A673 (cell line): Measurements from ENCODE around the gene CALCR. TPM values are rescaled to one million over a fixed set of nuclear protein-coding genes. Genes with fewer than 3 reads are reported as not detected.

Source experiments
- BruUV-seq: library from RNA; stranded (reverse); fragments of 400-500 nt; replicated peaks from 2 replicates; lab custom pipeline; 2021; lab: Mats Ljungman, UMichigan
- CTCF ChIA-PET: fragments of 300-600 bp; sonication (Branson Sonifier 250); formaldehyde crosslinking; loops from one replicate; lab custom pipeline; 2022; ENCODE audit warnings: antibody characterized with exemption; lab: Charles Lee
- POLR2A ChIA-PET: fragments of 300-600 bp; sonication (Branson Sonifier 250); formaldehyde crosslinking; loops from one replicate; lab custom pipeline; 2022; ENCODE audit warnings: antibody characterized with exemption; ENCODE audit not compliant: low non-redundant PET; lab: Charles Lee
- DNase-seq: peaks from one replicate; pipeline ENCODE4 v3.0.0-alpha.2; 2015; ENCODE audit warnings: low spot score
- H3K27ac ChIP-seq: fragments of 200-600 bp; sonication (generic); 2 replicates; pipeline ENCODE4 v1.5.1; 2016; ENCODE audit warnings: mixed run types, low read depth, mild to moderate bottlenecking, mixed read lengths, antibody characterized with exemption, low read length; ENCODE audit not compliant: poor library complexity, severe bottlenecking
- H3K27me3 ChIP-seq: fragments of 200-600 bp; sonication (generic); replicated peaks from 2 replicates; pipeline ENCODE4 v1.6.1; 2017; ENCODE audit warnings: mixed run types, low read depth, mild to moderate bottlenecking, mixed read lengths, antibody characterized with exemption, low read length; ENCODE audit not compliant: insufficient read depth, poor library complexity
- H3K36me3 ChIP-seq: fragments of 200-600 bp; sonication (generic); 2 replicates; pipeline ENCODE4 v1.6.1; 2016; ENCODE audit warnings: mixed run types, mild to moderate bottlenecking, mixed read lengths, antibody characterized with exemption, low read length; ENCODE audit not compliant: insufficient read depth, poor library complexity, severe bottlenecking
- H3K4me1 ChIP-seq: fragments of 200-600 bp; sonication (generic); 2 replicates; pipeline ENCODE4 v1.6.1; 2017; ENCODE audit warnings: mixed run types, mild to moderate bottlenecking, mixed read lengths, antibody characterized with exemption, low read length; ENCODE audit not compliant: insufficient read depth, poor library complexity, severe bottlenecking
- H3K4me3 ChIP-seq: fragments of 200-600 bp; sonication (generic); 2 replicates; pipeline ENCODE4 v1.5.1; 2016; ENCODE audit warnings: low read depth, mixed run types, mild to moderate bottlenecking, mixed read lengths, low read length; ENCODE audit not compliant: poor library complexity, severe bottlenecking
- H3K9me3 ChIP-seq: fragments of 200-600 bp; sonication (generic); 2 replicates; pipeline ENCODE4 v1.6.1; 2016; ENCODE audit warnings: mixed run types, low read depth, mild to moderate bottlenecking, mixed read lengths, antibody characterized with exemption, low read length; ENCODE audit not compliant: poor library complexity, severe bottlenecking
- EZH2 ChIP-seq: fragments of 200-600 bp; sonication (generic); IDR thresholded peaks from 2 replicates; pipeline ENCODE4 v1.6.1; 2017; ENCODE audit warnings: borderline replicate concordance, low read depth, mild to moderate bottlenecking, mixed read lengths, antibody characterized with exemption, low read length; ENCODE audit not compliant: poor library complexity, severe bottlenecking
- intact Hi-C: fragments of 100-400 bp; cut with micrococcal nuclease; formaldehyde crosslinking; loops from one replicate; pipeline ENCODE4 v1.10.0; 2022; ENCODE audit not compliant: unreplicated experiment
- total RNA-seq: library from RNA; stranded (reverse); gene quantifications from 2 replicates; pipeline ENCODE4 v1.2.3, GENCODE V29; 2021
- TF ChIP-seq, protein P1 (sequence below): fragments of 300-800, 200-600 bp; sonication (generic); conservative IDR thresholded peaks from 2 replicates; pipeline ENCODE4 v1.5.1; 2017; ENCODE audit warnings: low read depth, mild to moderate bottlenecking, antibody characterized with exemption, low read length, moderate library complexity, mixed read lengths

The CALCR gene
- total RNA-seq, 1 experiment from 2014 or later = not detected

DNA sequence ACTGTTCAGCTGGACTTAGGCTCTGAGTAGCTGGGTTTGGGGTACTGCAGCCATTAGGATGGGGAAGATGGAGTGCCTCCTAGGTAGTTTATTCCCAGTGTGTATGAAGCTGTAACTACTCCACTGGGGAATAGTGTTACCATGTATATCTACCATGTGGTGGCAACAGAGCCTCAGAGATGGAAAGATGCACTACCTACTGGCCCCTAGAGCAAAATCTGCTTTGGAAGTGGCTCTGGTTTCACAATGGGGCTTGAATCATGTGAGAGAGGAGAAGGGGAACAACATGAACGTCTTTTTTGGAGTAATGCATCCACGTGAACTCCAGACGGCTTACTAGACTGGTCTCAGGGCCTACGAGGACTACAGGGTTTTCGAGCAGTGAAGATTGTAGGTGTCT, 167.3 kb downstream of the CALCR start:
- CTCF ChIA-PET = no interaction called here
- TF ChIP-seq EZH2 = no peak
- TF ChIP-seq, protein P1, sequence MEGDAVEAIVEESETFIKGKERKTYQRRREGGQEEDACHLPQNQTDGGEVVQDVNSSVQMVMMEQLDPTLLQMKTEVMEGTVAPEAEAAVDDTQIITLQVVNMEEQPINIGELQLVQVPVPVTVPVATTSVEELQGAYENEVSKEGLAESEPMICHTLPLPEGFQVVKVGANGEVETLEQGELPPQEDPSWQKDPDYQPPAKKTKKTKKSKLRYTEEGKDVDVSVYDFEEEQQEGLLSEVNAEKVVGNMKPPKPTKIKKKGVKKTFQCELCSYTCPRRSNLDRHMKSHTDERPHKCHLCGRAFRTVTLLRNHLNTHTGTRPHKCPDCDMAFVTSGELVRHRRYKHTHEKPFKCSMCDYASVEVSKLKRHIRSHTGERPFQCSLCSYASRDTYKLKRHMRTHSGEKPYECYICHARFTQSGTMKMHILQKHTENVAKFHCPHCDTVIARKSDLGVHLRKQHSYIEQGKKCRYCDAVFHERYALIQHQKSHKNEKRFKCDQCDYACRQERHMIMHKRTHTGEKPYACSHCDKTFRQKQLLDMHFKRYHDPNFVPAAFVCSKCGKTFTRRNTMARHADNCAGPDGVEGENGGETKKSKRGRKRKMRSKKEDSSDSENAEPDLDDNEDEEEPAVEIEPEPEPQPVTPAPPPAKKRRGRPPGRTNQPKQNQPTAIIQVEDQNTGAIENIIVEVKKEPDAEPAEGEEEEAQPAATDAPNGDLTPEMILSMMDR = no peak
- no peak overlapping the region for H3K4me3 ChIP-seq
- intact Hi-C loops = no loop called here
- H3K9me3 ChIP-seq = peaks cover 8% of the 10 kb centered on the region
- H3K27me3 ChIP-seq = no peaks in the 10 kb centered on the region
- no peak overlapping the region for H3K27ac ChIP-seq
- H3K36me3 ChIP-seq = no peaks in the 10 kb centered on the region
- no peak for DNase-seq
- POLR2A ChIA-PET = no interaction called here
- BruUV-seq = no TSS peak
- H3K4me1 ChIP-seq = no peaks in the 10 kb centered on the region

DNA sequence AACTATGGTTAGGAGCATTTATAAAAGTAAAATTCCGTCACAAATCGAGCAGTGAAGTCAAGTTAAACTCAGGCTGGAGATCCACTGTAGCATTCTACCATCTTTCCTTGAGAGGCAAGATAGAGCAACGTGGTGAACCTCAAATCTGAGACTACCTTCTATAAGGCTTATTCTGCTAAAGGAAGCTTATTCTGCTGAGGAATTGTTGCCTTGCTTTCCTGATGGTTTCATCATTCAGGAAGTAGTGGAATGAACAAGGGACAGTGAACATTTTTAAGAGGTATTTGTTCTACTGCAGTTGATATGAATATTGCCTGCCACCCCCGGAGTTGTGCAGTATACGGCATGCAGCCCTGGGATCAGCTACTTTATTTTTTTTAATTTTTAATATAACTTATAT, 171.6 kb downstream of the CALCR start:
- no peaks in the 10 kb centered on the region for H3K36me3 ChIP-seq
- no peak overlapping the region for H3K4me3 ChIP-seq
- DNase-seq = no peak
- H3K27me3 ChIP-seq = no peaks in the 10 kb centered on the region
- BruUV-seq = no TSS peak
- CTCF ChIA-PET = no interaction called here
- intact Hi-C loops = no loop called here
- peaks cover 8% of the 10 kb centered on the region for H3K9me3 ChIP-seq
- TF ChIP-seq EZH2 = no peak
- TF ChIP-seq, protein P1 = no peak
- H3K4me1 ChIP-seq = no peaks in the 10 kb centered on the region
- no peak overlapping the region for H3K27ac ChIP-seq
- POLR2A ChIA-PET = no interaction called here

DNA sequence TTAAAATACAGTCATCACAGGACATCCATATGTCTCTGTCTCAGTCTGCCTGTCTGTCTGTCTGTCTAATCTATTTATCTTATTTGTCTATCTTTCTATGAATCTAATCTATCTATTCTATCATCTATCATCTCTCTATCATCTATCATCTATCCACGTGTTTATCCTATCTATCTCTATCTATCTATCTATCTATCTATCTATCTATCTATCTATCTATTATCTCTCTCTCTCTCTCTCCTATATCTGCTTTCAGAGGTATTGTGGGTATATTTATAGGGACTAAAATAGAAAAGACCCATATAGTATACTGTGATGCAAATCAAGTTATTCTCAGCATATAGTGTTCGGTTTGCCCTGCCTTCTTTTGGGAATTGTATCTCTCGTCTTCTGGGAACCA, 174.9 kb downstream of the CALCR start:
- no peak for TF ChIP-seq EZH2
- TF ChIP-seq, protein P1 = no peak
- DNase-seq = no peak
- Histone ChIP-seq H3K27ac (no peak overlapping the region), H3K36me3 (no peaks in the 10 kb centered on the region), H3K4me3 (no peak overlapping the region), H3K4me1 (no peaks in the 10 kb centered on the region), H3K27me3 (peaks cover 3% of the 10 kb centered on the region), H3K9me3 (no peaks in the 10 kb centered on the region)
- ChIA-PET POLR2A (no interaction called here), CTCF (no interaction called here)
- intact Hi-C loops = no loop called here
- BruUV-seq = no TSS peak
